Fibroblast of the aortic adventitia (primary cell): Measurements from ENCODE around the gene JPH4. TPM values are rescaled to one million over a fixed set of nuclear protein-coding genes. Genes with fewer than 3 reads are reported as not detected.
"Not testable (repeated sequence)": the region's sequence is repeated elsewhere in the genome, so short reads cannot be mapped to it uniquely, and the experiment has no call there.

ENCODE experiments used
- DNase-seq: peaks from one replicate; pipeline ENCODE4 v3.0.0-alpha.2; 2010; ENCODE audit warnings: low read depth
- H3K4me3 ChIP-seq: 2 replicates; pipeline ENCODE4 v1.5.1; 2011; ENCODE audit warnings: low read depth, mild to moderate bottlenecking, control low read depth, low read length, moderate library complexity
- total RNA-seq: library from RNA; depleted of rRNA; stranded (reverse); fragments of >200 nt; gene quantifications from 2 replicates; pipeline ENCODE4 v1.2.3, GENCODE V29; 2012; ENCODE audit warnings: low replicate concordance
- TF ChIP-seq, protein P1 (sequence below): IDR thresholded peaks from 2 replicates; pipeline ENCODE4 v1.5.1; 2011; ENCODE audit warnings: mild to moderate bottlenecking, low read length, control low read depth, inconsistent platforms; ENCODE audit not compliant: insufficient read depth

Gene JPH4
- total RNA-seq, 1 donor = not detected

DNA sequence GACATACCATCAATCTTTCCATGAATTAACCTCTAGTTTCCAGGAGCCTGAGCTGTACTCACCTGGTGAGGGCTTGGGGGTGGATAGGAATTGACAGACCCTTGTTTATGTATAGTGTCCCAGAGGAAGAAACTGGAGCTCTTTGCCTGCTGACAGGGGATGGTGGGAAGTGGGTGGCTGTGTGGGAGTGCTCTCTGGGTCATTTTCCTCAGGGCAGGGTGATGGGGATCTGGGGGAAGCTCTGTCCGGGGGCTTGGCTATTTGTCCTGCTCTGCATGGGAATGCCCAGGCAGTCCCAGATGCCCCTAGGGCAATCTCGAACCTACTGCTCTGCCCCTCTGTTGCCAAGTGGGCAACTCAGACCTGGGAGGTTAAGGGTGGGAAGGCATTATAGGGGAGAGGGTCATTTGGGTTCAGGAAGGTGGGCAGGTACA, 35.8 kb upstream of the JPH4 start:
- no peak for DNase-seq
- TF ChIP-seq, protein P1, sequence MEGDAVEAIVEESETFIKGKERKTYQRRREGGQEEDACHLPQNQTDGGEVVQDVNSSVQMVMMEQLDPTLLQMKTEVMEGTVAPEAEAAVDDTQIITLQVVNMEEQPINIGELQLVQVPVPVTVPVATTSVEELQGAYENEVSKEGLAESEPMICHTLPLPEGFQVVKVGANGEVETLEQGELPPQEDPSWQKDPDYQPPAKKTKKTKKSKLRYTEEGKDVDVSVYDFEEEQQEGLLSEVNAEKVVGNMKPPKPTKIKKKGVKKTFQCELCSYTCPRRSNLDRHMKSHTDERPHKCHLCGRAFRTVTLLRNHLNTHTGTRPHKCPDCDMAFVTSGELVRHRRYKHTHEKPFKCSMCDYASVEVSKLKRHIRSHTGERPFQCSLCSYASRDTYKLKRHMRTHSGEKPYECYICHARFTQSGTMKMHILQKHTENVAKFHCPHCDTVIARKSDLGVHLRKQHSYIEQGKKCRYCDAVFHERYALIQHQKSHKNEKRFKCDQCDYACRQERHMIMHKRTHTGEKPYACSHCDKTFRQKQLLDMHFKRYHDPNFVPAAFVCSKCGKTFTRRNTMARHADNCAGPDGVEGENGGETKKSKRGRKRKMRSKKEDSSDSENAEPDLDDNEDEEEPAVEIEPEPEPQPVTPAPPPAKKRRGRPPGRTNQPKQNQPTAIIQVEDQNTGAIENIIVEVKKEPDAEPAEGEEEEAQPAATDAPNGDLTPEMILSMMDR = no peak
- H3K4me3 ChIP-seq = no peak overlapping the region

- H3K4me3 ChIP-seq = no peak overlapping the region
- TF ChIP-seq, protein P1 = no peak
- DNase-seq = no peak
Measured at GRCh38 chr14:23613242-23614070, 34.9 kb upstream of the JPH4 start.

- no peak for DNase-seq
- TF ChIP-seq, protein P1 = no peak
- H3K4me3 ChIP-seq = no peak overlapping the region
Measured at GRCh38 chr14:23612802-23613201, 34.2 kb upstream of the JPH4 start.

DNA sequence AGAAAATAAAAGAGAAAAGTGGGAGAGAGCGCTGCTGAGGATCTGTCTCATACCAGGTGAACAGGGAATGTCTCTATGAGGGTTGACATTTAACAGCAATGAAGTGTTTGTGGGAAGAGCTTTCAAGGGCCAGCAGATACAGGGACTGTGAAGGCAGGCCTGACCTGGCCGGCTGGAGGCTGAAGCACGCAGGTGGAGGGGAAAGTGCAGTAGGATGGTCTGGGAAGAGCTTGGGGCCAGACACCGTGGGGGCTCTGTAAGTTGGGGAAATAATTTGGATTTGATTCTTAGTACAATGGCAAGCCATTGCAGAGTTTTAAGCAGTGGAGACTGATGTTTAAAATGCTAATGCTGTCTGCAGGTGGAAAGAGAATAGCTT, 33.8 kb upstream of the JPH4 start:
- no peak for DNase-seq
- H3K4me3 ChIP-seq = no peak overlapping the region
- TF ChIP-seq, protein P1 = no peak

GRCh38 chr14:23610815-23611289, 32.3 kb upstream of the JPH4 start:
- no peak overlapping the region for H3K4me3 ChIP-seq
- DNase-seq = no peak
- TF ChIP-seq, protein P1 = no peak

DNA sequence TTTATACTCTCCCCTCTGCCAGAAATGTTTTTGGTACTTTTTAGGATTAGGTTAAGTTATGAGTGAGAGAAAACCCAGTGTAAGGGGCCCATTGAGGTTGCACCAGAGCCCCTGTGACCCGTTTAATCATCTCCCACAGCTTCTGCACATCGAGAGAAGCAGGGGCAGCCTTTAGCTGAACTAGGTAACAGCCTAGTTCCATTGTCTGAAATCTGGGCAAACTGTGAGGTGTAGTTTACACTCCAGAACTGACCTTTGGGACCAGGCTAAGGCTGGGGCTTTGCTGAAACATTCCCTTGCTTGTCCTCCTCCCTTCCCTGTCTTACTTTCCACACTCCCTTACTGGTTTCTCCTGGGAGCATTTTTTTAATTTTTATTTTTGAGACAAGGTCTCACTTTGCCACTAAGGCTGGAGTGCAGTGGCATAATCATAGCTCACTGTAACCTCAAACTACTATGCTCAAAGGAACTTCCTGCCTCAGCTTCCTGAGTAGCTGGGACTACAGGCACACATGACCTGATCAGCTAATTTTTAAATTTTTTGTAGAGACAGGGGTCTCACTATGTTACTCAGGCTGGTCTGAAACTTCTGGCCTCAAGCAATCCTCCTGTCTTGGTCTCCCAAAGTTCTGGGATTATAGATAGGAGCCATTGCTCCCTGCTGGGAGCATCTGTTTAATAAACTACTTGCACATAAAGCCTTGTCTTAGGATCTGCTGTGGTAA, 31.7 kb upstream of the JPH4 start:
- DNase-seq = no peak
- H3K4me3 ChIP-seq = no peak overlapping the region
- TF ChIP-seq, protein P1 = no peak

GRCh38 chr14:23609411-23610089, 31.0 kb upstream of the JPH4 start:
- not testable (repeated sequence) for DNase-seq, H3K4me3 ChIP-seq
